Trophoblast cell (in vitro differentiated cells and primary cell): ENCODE data around the gene SLC9A4.
A peak's percentile ranks its signal among the peaks of the same experiment; 100 is the strongest.

Experiments
- DNase-seq, 2 donors: peaks; one replicate each; pipeline ENCODE4 v3.0.0-alpha.2; 2016
- H2AFZ ChIP-seq: 2 replicates; pipeline ENCODE4 v1.6.1; 2013; ENCODE audit warnings: low read length, moderate library complexity, mild to moderate bottlenecking; ENCODE audit not compliant: insufficient read depth, poor library complexity
- H2AK5ac ChIP-seq: 2 replicates; pipeline ENCODE4 v1.6.1; 2013; ENCODE audit warnings: mild to moderate bottlenecking, low read length
- H2BK120ac ChIP-seq: 2 replicates; pipeline ENCODE4 v1.6.1; 2013; ENCODE audit warnings: low read length, mild to moderate bottlenecking, moderate library complexity; ENCODE audit not compliant: insufficient read depth, poor library complexity
- H2BK12ac ChIP-seq: 2 replicates; pipeline ENCODE4 v1.6.1; 2013; ENCODE audit warnings: mild to moderate bottlenecking, low read length, moderate library complexity
- H2BK5ac ChIP-seq: 2 replicates; pipeline ENCODE4 v1.6.1; 2013; ENCODE audit warnings: low read length, low read depth, moderate library complexity, mild to moderate bottlenecking; ENCODE audit not compliant: poor library complexity
- H3K14ac ChIP-seq: 2 replicates; pipeline ENCODE4 v1.6.1; 2013; ENCODE audit warnings: mild to moderate bottlenecking, low read length
- H3K18ac ChIP-seq: 2 replicates; pipeline ENCODE4 v1.6.1; 2013; ENCODE audit warnings: mild to moderate bottlenecking, low read length
- H3K23ac ChIP-seq: 2 replicates; pipeline ENCODE4 v1.6.1; 2013; ENCODE audit warnings: low read length
- H3K27ac ChIP-seq: 2 replicates; pipeline ENCODE4 v1.5.1; 2013; ENCODE audit warnings: low read depth, mild to moderate bottlenecking, inconsistent platforms, low read length, moderate library complexity
- H3K27me3 ChIP-seq: 2 replicates; pipeline ENCODE4 v1.6.1; 2013; ENCODE audit warnings: inconsistent platforms, mild to moderate bottlenecking, low read length, moderate library complexity; ENCODE audit not compliant: insufficient read depth
- H3K36me3 ChIP-seq, 2 experiments: 1 replicate in 1 of 2; 2 replicates in 1 of 2; pipeline ENCODE4 v1.6.1; 2013; ENCODE audit warnings: low read length in 2 of 2, mild to moderate bottlenecking in 2 of 2, moderate library complexity in 1 of 2; ENCODE audit not compliant: insufficient read depth in 2 of 2, control insufficient read depth in 1 of 2
- H3K4ac ChIP-seq: 2 replicates; pipeline ENCODE4 v1.6.1; 2013; ENCODE audit warnings: low read depth, mild to moderate bottlenecking, low read length, moderate library complexity
- H3K4me1 ChIP-seq, 2 experiments: 1 replicate in 1 of 2; 2 replicates in 1 of 2; pipeline ENCODE4 v1.6.1; 2013; ENCODE audit warnings: low read length in 2 of 2, mild to moderate bottlenecking in 2 of 2, moderate library complexity in 1 of 2; ENCODE audit not compliant: insufficient read depth in 2 of 2, control insufficient read depth in 1 of 2
- H3K4me2 ChIP-seq: 2 replicates; pipeline ENCODE4 v1.6.1; 2013; ENCODE audit warnings: inconsistent platforms, mild to moderate bottlenecking, low read length, moderate library complexity
- H3K4me3 ChIP-seq: 2 replicates; pipeline ENCODE4 v1.5.1; 2013; ENCODE audit warnings: mild to moderate bottlenecking, low read depth, low read length, inconsistent platforms
- H3K79me1 ChIP-seq: one replicate; pipeline ENCODE4 v1.6.1; 2013; ENCODE audit warnings: low read length
- H3K79me2 ChIP-seq: 2 replicates; pipeline ENCODE4 v1.6.1; 2013; ENCODE audit warnings: low read length, mild to moderate bottlenecking; ENCODE audit not compliant: control insufficient read depth, insufficient read depth, poor library complexity
- H3K9ac ChIP-seq: 2 replicates; pipeline ENCODE4 v1.6.1; 2013; ENCODE audit warnings: mild to moderate bottlenecking, low read length
- H3K9me3 ChIP-seq: 2 replicates; pipeline ENCODE4 v1.6.1; 2013; ENCODE audit warnings: low read depth, mild to moderate bottlenecking, control low read depth, inconsistent platforms, low read length; ENCODE audit not compliant: insufficient read depth
- H4K12ac ChIP-seq: 2 replicates; pipeline ENCODE4 v1.6.1; 2013; ENCODE audit warnings: low read depth, mild to moderate bottlenecking, low read length, moderate library complexity
- H4K8ac ChIP-seq: 2 replicates; pipeline ENCODE4 v1.6.1; 2013; ENCODE audit warnings: low read depth, mild to moderate bottlenecking, low read length, moderate library complexity
- H4K91ac ChIP-seq: one replicate; pipeline ENCODE4 v1.6.1; 2013; ENCODE audit warnings: low read depth, mild to moderate bottlenecking, low read length, moderate library complexity
- WGBS: extraction: QIAGEN DNeasy Blood & Tissue Kit; methylation state at CpG from one replicate; pipeline ENCODE4 v1.1.7; 2013; ENCODE audit warnings: missing lambda C conversion rate; ENCODE audit not compliant: insufficient read length, insufficient coverage; ENCODE audit errors: extremely low coverage; 5-methylcytosine and 5-hydroxymethylcytosine counted together

Gene SLC9A4

GRCh38 chr2:102506743-102507142 is 33.7 kb downstream of the SLC9A4 start:
- H3K4me1 ChIP-seq: peaks cover 6% of the 10 kb centered on the region in 2 experiments
- WGBS: no CpG with 5 or more reads among the region's 5 CpGs

GRCh38 chr2:102508863-102509262 is 35.8 kb downstream of the SLC9A4 start:
- H3K14ac ChIP-seq: no peak overlapping the region
- H3K27ac ChIP-seq: no peak overlapping the region
- no peaks in the 10 kb centered on the region for H3K27me3 ChIP-seq
- peaks cover 14% of the 10 kb centered on the region for H3K79me1 ChIP-seq
- no peak overlapping the region for H2AK5ac ChIP-seq
- H3K9me3 ChIP-seq: peaks cover 1% of the 10 kb centered on the region
- no peak overlapping the region for H3K18ac ChIP-seq
- DNase-seq: no peak
- H2AFZ ChIP-seq: no peak overlapping the region
- peaks cover 14 to 18% of the 10 kb centered on the region in 2 experiments for H3K4me1 ChIP-seq
- no peak overlapping the region for H2BK5ac ChIP-seq
- WGBS: no CpG with 5 or more reads among the region's 4 CpGs
- peaks cover 3% of the 10 kb centered on the region for H3K79me2 ChIP-seq
- no peak overlapping the region for H3K4ac ChIP-seq
- no peak overlapping the region for H2BK12ac ChIP-seq
- no peak overlapping the region for H4K91ac ChIP-seq
- H3K4me3 ChIP-seq: no peak overlapping the region
- H3K36me3 ChIP-seq: no peaks in the 10 kb centered on the region
- H3K4me2 ChIP-seq: no peak overlapping the region
- H3K9ac ChIP-seq: no peak overlapping the region
- no peak overlapping the region for H3K23ac ChIP-seq
- no peak overlapping the region for H4K8ac ChIP-seq
- no peak overlapping the region for H2BK120ac ChIP-seq
- no peak overlapping the region for H4K12ac ChIP-seq

More at GRCh38 chr2:102506743-102507142, 33.7 kb downstream of the SLC9A4 start:
- H3K27ac ChIP-seq: no peak overlapping the region
- DNase-seq: peak in 1 of 2 donors; percentile 42
- H4K12ac ChIP-seq: no peak overlapping the region
- H2BK120ac ChIP-seq: no peak overlapping the region
- H3K9ac ChIP-seq: no peak overlapping the region
- no peak overlapping the region for H3K14ac ChIP-seq
- no peak overlapping the region for H3K23ac ChIP-seq
- no peaks in the 10 kb centered on the region for H3K79me1 ChIP-seq
- H4K91ac ChIP-seq: no peak overlapping the region
- H3K4me2 ChIP-seq: no peak overlapping the region
- H3K79me2 ChIP-seq: no peaks in the 10 kb centered on the region
- no peak overlapping the region for H2AFZ ChIP-seq
- no peak overlapping the region for H4K8ac ChIP-seq
- H3K9me3 ChIP-seq: peaks cover 1% of the 10 kb centered on the region
- H2AK5ac ChIP-seq: no peak overlapping the region
- H3K4me3 ChIP-seq: no peak overlapping the region
- H3K27me3 ChIP-seq: no peaks in the 10 kb centered on the region
- no peak overlapping the region for H3K4ac ChIP-seq
- no peak overlapping the region for H2BK5ac ChIP-seq
- H2BK12ac ChIP-seq: no peak overlapping the region
- no peaks in the 10 kb centered on the region for H3K36me3 ChIP-seq
- H3K18ac ChIP-seq: no peak overlapping the region

GRCh38 chr2:102509749-102510148 is 36.7 kb downstream of the SLC9A4 start:
- Histone ChIP-seq H3K4ac (no peak overlapping the region), H2AFZ (no peak overlapping the region), H3K14ac (no peak overlapping the region), H3K79me1 (peaks cover 18% of the 10 kb centered on the region), H3K36me3 (no peaks in the 10 kb centered on the region), H3K23ac (no peak overlapping the region), H2BK120ac (no peak overlapping the region), H3K9me3 (no peaks in the 10 kb centered on the region), H3K4me2 (no peak overlapping the region), H3K4me1 (peaks cover 14 to 20% of the 10 kb centered on the region in 2 experiments), H3K79me2 (peaks cover 3% of the 10 kb centered on the region), H4K8ac (no peak overlapping the region), H3K4me3 (no peak overlapping the region), H4K12ac (no peak overlapping the region), H3K9ac (no peak overlapping the region), H3K27ac (no peak overlapping the region), H4K91ac (no peak overlapping the region), H3K18ac (no peak overlapping the region), H2BK12ac (no peak overlapping the region), H3K27me3 (no peaks in the 10 kb centered on the region), H2BK5ac (no peak overlapping the region), H2AK5ac (no peak overlapping the region)
- peak in 1 of 2 donors; percentile 38 for DNase-seq
- WGBS: no CpG with 5 or more reads among the region's 2 CpGs

- Histone ChIP-seq H2BK120ac (no peak overlapping the region), H3K14ac (no peak overlapping the region), H3K18ac (no peak overlapping the region), H4K91ac (no peak overlapping the region), H3K79me2 (peaks cover 3% of the 10 kb centered on the region), H3K27me3 (no peaks in the 10 kb centered on the region), H2BK12ac (no peak overlapping the region), H2BK5ac (no peak overlapping the region), H4K8ac (no peak overlapping the region), H3K36me3 (no peaks in the 10 kb centered on the region), H3K23ac (no peak overlapping the region), H2AK5ac (no peak overlapping the region), H3K4me1 (peaks cover 8 to 15% of the 10 kb centered on the region in 2 experiments), H3K27ac (no peak overlapping the region), H3K9ac (no peak overlapping the region), H3K79me1 (peaks cover 18% of the 10 kb centered on the region), H3K4me2 (no peak overlapping the region), H4K12ac (no peak overlapping the region), H2AFZ (no peak overlapping the region), H3K4ac (no peak overlapping the region), H3K4me3 (no peak overlapping the region), H3K9me3 (no peaks in the 10 kb centered on the region)
- DNase-seq: no peak
- WGBS: no CpG with 5 or more reads among the region's 2 CpGs
Measured at GRCh38 chr2:102510791-102511575, 38.0 kb downstream of the SLC9A4 start.
